Glomerular endothelial cell (primary cell): Measurements from ENCODE around the gene FAM163B. TPM values are rescaled to one million over a fixed set of nuclear protein-coding genes. Genes with fewer than 3 reads are reported as not detected.

Source experiments
- DNase-seq: peaks from one replicate; pipeline ENCODE4 v3.0.0-alpha.2; 2011; ENCODE audit warnings: low read depth, low spot score; ENCODE audit errors: extremely low read depth
- total RNA-seq: library from RNA; depleted of rRNA; stranded (reverse); fragments of >200 nt; gene quantifications from 2 replicates; pipeline ENCODE4 v1.2.3, GENCODE V29; 2015

The FAM163B gene
- total RNA-seq, 1 donor from 2014 or later = not detected

DNA sequence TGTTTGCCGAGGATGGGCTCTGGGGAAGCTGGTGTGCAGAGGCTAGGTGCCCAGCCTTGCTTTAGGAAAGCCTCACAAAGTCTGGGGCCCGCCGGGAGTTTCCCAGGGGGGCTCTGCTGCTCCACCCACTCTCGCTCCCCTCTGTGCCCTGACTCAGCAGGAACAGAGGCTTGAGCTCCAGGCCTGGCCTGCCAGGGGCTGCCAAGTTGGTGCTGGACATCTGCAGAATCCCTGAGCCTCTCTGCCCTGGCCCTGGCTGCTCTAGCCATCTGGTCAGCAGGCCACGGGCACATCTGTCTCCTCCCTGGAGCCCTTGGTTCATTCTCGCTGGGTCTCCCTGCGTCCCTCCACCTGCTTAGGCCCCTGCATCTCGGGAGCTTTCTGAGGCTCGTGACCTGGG is 75.3 kb downstream of the FAM163B start:
- DNase-seq = no peak

DNA sequence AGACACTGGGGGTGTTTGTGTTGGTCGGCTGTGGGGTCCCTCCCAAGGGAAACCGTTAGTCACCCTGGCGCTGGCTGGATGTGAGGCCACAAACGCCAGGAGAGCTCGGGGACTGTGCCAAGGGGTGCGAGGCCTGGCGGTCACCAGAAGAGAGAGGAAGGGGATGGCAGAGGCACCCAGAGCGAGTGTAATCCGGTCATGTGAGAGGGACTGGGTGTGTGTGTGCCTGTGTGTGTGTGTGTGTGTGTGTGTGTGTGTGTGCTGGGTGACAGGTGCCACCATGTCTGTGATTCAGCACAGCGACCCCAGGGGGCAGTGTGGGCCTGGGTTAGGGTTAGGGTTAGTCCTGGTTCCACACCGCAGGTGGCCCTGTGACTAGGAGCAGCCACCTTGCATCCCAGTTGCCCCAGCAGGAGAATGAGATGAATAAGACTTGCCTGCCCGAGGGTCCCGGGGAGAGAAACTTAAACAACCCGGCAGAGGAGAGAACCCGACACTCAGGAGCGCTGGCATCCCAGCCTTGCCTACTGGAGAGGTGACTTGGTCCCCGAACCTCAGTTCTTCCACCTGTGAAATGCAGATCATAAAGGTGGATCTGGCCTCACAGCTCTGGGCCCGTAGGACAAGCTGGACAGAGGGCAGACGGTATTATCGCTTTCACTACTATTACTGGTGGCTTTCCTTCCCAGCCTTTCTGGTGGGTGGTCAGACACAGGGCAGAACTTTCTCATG is 76.1 kb downstream of the FAM163B start:
- DNase-seq = no peak

GRCh38 chr9:133531293-133531692 is 77.9 kb downstream of the FAM163B start:
- DNase-seq = no peak

DNA sequence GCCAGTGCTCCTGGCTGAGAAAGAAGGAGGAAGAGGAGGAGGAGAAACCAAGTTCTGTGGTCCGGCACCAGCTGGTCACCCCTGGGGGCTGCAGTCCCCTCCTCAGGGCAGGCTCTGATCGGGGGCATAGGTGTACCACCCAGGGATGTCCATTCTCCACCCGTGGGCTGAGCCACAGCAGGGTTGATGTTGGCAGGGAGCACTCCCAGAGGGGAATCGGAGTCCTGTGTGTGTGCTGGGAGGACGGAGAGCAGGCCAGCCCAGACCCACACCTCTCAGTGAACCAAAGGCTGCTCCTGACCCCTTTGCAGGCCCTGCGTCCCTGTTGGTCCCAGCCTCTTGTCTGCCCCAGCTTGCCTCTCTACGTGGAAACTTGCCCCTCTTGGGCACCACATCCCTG is 79.3 kb downstream of the FAM163B start:
- no peak for DNase-seq

- DNase-seq = no peak
These were observed 79.7 kb downstream of the FAM163B start for GRCh38 chr9:133529457-133529856.

GRCh38 chr9:133528876-133529241 is 80.3 kb downstream of the FAM163B start:
- no peak for DNase-seq

DNA sequence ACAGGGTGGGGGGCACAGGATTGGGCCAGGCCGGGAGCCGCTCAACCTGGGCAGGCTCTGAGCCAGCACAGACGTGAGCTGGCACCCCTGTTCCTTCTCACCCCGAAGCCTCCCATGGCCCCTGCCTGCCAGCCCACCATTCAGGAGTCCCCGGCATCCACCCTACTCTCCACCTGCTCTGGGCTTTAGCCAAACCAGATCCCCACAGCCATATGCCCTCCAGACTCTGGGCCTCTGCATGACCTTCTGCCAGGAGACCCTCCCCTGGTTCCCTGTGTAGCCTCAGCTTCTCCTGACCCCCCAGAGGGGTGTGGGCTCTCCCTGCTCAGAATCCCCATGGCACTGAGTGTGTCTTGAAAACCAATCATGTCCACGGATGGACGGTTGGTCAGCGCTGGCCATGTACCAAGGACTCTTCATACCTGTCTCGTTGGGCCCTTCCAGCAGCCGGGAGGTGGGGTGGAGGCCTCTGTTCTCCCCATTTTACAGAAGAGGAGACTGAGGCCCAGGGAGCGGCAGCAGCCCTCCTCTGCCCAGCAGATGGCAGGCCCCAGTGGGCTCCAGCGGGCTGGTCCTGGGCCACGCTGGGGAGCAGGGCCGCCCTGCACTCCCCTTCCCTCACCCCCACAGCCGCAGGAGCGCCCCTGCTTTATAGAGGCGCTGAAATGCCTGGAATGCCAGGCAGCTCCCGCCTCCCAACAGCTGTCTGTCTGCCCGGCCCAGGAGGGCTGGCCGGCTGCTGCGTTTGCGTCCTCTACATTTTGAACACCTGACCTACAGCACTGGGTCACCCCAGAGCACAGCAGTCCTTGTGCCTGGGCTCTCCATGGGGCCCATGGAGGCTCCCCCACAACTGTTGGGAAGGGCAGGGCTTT is 81.0 kb downstream of the FAM163B start:
- no peak for DNase-seq

DNA sequence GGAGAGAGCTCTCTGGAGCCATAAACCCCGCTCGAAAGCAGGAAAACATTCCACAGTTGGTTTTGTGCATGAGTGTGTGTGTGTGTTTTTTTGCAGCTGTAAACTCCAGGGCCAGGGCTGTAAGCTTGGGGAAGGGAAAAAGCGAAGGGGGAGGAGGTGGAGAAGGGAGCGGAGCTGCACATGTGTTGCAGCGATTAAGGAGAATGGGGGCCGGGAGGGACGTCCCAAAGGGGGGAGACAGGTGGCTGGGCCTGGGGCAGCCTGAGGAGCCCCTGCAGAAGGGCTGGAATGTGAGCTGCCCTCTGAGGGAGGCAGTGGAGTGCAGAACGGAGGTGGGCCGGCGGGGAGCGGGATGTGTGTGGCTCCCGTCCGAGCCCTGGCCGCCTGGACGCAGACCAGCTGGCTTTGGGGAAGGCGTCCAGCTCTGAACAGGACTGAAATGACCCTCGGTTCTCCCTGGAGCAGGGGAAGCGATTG is 81.7 kb downstream of the FAM163B start:
- no peak for DNase-seq

Other genes with a start within 250 kb of the FAM163B start
- gene SURF4, start 233.3 kb downstream of the FAM163B start, total RNA-seq = 238 and 281 TPM in 2 replicates
- 0.06 and 0.34 TPM in 2 replicates for gene STKLD1, start 233.0 kb downstream of the FAM163B start, total RNA-seq
- gene REXO4, start 191.4 kb downstream of the FAM163B start, total RNA-seq = 24.9 and 25.6 TPM in 2 replicates
- 3.3 and 3.6 TPM in 2 replicates for gene ADAMTS13, start 187.0 kb downstream of the FAM163B start, total RNA-seq
- gene CACFD1, start 149.4 kb downstream of the FAM163B start, total RNA-seq = 8.3 and 12.3 TPM in 2 replicates
- gene SLC2A6, start 130.3 kb downstream of the FAM163B start, total RNA-seq = 70.5 and 73.8 TPM in 2 replicates
- gene MYMK, start 84.4 kb downstream of the FAM163B start, total RNA-seq = not detected in 2 replicates
- 0.05 TPM in 1 of 2 replicates, not detected in the other for gene ADAMTSL2, start 74.7 kb downstream of the FAM163B start, total RNA-seq
- gene DBH, start 27.0 kb upstream of the FAM163B start, total RNA-seq = not detected in 2 replicates
- 1.3 and 3.4 TPM in 2 replicates for gene SARDH, start 129.0 kb upstream of the FAM163B start, total RNA-seq